ENCODE data around the gene ATAD2B. TPM values are rescaled to one million over a fixed set of nuclear protein-coding genes. Genes with fewer than 3 reads are reported as not detected.
A peak's percentile ranks its signal among the peaks of the same experiment; 100 is the strongest.

ATAD2B gene
- total RNA-seq, 4 donors from 2014 or later, result 41.9 to 71.0 (median 53.1) TPM

DNA sequence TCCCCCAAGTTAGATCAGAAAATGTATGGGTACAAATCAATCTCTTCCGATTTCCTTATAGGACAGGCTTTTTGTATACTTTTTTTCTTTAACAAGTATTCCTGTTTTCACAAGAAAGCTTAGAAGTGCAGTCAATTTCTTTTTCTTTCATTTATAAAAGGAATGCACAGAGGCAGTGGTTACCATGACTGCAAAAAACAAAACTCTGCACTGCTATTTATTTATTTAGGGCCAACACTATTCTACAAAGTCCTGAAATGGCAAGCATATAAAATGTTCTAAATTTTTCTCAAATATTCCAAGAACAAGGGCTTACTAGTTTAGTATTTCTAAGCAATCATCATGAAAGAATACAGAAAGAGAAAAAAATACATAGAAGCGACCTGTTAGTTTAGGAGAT, 22.2 kb downstream of the ATAD2B start:
- H3K4me1 ChIP-seq, result peaks cover 0 to 36% (median 2%) of the 10 kb centered on the region in 4 donors
- DNase-seq, result no peak
- H3K36me3 ChIP-seq, result no peaks in the 10 kb centered on the region
- H3K4me3 ChIP-seq, result no peak overlapping the region
- no peak overlapping the region for H3K27ac ChIP-seq
- TF ChIP-seq, protein P1, sequence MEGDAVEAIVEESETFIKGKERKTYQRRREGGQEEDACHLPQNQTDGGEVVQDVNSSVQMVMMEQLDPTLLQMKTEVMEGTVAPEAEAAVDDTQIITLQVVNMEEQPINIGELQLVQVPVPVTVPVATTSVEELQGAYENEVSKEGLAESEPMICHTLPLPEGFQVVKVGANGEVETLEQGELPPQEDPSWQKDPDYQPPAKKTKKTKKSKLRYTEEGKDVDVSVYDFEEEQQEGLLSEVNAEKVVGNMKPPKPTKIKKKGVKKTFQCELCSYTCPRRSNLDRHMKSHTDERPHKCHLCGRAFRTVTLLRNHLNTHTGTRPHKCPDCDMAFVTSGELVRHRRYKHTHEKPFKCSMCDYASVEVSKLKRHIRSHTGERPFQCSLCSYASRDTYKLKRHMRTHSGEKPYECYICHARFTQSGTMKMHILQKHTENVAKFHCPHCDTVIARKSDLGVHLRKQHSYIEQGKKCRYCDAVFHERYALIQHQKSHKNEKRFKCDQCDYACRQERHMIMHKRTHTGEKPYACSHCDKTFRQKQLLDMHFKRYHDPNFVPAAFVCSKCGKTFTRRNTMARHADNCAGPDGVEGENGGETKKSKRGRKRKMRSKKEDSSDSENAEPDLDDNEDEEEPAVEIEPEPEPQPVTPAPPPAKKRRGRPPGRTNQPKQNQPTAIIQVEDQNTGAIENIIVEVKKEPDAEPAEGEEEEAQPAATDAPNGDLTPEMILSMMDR (IDR thresholded peaks at IDR 0.05), result no peak
- TF ChIP-seq POLR2A (IDR thresholded peaks at IDR 0.05), result no peak
- no peaks in the 10 kb centered on the region for H3K27me3 ChIP-seq
- no peaks in the 10 kb centered on the region for H3K9me3 ChIP-seq

DNA sequence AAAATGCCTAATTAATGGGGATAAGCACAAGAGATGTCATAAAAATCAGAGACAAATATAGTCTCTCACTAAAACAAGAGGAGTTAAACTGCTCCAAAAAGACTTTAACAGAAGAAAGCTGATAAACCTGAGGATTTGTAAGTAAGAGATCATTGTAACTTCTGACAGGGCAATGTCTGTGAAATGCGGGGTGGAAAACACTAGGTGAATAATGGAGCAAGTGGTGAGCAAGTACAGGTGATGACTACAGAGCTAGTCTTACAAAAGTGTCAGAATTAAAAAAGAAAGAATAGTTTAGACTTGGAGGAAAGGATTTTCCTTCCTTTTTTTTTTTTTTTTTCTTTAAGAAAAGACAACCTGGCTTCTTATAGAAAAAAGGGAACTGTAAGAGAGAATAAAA, 22.7 kb downstream of the ATAD2B start:
- DNase-seq, result no peak
- H3K4me3 ChIP-seq, result no peak overlapping the region
- TF ChIP-seq, protein P1 (IDR thresholded peaks at IDR 0.05), result no peak
- TF ChIP-seq POLR2A (IDR thresholded peaks at IDR 0.05), result no peak
- H3K9me3 ChIP-seq, result no peaks in the 10 kb centered on the region
- H3K4me1 ChIP-seq, result peaks cover 0 to 36% (median 2%) of the 10 kb centered on the region in 4 donors
- H3K36me3 ChIP-seq, result no peaks in the 10 kb centered on the region
- no peaks in the 10 kb centered on the region for H3K27me3 ChIP-seq
- no peak overlapping the region for H3K27ac ChIP-seq

DNA sequence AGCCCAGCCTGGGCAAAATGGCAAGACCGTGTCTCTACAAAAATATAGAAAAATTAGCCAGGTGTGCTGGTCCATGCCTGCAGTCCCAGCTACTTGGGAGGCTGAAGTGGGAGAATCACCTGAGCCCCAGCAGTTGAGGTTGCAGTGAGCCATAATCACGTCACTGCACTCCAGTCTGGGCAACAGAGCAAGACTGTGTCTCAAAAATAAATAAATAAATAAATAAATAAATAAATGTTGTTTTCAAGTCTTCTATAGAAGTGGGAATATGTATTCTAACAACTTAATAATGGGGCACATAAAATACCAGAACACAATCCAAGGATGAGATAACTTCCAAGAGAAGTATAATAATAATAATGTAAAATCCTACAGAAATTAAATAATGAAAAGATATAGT, 23.9 kb downstream of the ATAD2B start:
- no peak overlapping the region for H3K4me3 ChIP-seq
- H3K27me3 ChIP-seq, result no peaks in the 10 kb centered on the region
- H3K4me1 ChIP-seq, result peaks cover 0 to 36% (median 2%) of the 10 kb centered on the region in 4 donors
- no peaks in the 10 kb centered on the region for H3K9me3 ChIP-seq
- no peaks in the 10 kb centered on the region for H3K36me3 ChIP-seq
- H3K27ac ChIP-seq, result no peak overlapping the region
- DNase-seq, result no peak
- no peak for TF ChIP-seq POLR2A (IDR thresholded peaks at IDR 0.05)
- TF ChIP-seq, protein P1 (IDR thresholded peaks at IDR 0.05), result no peak

DNA sequence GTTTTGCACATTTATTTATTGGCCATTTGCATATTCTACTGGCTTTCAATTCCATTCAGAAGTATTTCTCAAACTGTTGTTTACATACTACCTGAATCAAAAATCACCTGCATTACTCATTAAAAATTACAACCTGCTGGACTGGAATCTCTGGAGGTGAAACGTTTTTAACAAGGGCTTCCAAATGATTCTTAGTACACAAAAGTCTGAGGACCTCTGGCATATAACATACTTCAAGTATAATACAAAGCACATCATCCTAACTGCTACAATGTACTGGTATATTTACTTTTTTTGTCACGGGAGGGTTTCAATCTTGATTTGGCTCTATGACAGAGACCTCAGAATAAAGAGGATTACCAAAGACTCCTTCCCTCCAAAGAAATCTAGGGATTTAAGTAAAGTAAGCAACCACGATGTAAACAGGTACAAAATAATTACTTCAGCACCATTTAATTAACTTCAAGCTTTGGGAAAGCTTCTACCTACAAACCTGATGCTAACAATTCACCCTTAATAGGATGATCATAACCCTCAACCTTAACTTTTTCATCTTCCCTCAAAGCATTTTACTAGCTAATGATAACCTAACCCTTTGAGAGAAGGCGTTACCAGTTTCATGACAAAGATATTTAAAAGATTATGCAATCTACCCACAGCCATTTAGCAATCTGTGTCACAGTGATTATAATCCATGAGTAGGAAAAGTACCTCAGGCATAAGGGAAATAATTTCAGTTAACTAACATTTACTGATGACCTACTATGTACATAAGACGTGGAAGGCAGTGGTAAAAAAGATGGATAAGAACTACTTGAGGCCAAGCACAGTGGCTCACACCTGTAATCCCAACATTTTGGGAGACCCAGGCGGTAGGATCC, 24.7 kb downstream of the ATAD2B start:
- H3K4me3 ChIP-seq, result no peak overlapping the region
- H3K36me3 ChIP-seq, result no peaks in the 10 kb centered on the region
- TF ChIP-seq, protein P1 (IDR thresholded peaks at IDR 0.05), result no peak
- no peak for TF ChIP-seq POLR2A (IDR thresholded peaks at IDR 0.05)
- H3K27ac ChIP-seq, result no peak overlapping the region
- peaks cover 0 to 36% (median 2%) of the 10 kb centered on the region in 4 donors for H3K4me1 ChIP-seq
- no peak for DNase-seq
- no peaks in the 10 kb centered on the region for H3K9me3 ChIP-seq
- no peaks in the 10 kb centered on the region for H3K27me3 ChIP-seq

DNA sequence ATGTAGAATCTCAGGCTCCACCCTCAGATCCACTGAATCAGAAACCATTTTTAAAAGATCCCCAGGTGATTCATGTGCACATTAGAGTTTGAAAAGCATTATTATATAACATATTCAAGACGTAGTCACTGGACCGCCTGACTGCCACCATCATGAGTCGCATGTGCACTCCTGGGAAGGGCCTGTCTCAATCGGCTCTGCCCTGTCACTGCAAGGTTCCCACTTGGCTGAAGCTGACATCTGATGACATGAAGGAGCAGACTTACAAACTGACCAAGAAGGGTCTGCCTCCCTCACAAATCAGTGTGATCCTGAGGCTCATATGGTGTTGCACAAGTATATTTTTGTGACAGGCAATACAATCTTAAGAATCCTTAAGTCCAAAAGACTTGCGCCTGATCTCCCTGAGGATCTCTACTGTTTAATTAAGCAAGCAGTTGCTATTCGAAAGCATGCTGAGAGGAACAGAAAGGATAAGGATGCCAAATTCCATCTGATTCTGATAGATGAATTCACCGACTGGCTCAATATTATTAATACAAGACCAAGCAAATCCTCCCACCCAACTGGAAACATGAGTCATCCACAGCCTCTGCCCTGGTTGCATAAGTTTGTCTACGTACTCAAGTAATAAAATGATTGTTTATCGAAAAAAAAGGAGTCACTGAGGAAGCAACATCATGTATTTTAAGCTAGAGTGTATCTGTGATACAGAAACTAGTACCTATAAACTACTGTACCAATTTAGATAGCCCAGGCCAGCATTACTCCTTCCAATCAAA, 26.2 kb downstream of the ATAD2B start:
- peak in 1 of 3 donors; percentile 59 for DNase-seq
- Histone ChIP-seq H3K36me3 (no peaks in the 10 kb centered on the region), H3K27ac (peak overlapping the region in 3 of 4 donors; percentile 11 to 66 (median 52)), H3K4me1 (peaks cover 0 to 36% (median 2%) of the 10 kb centered on the region in 4 donors), H3K4me3 (no peak overlapping the region), H3K9me3 (no peaks in the 10 kb centered on the region), H3K27me3 (no peaks in the 10 kb centered on the region)
- TF ChIP-seq, protein P1 (IDR thresholded peaks at IDR 0.05), result no peak
- no peak for TF ChIP-seq POLR2A (IDR thresholded peaks at IDR 0.05)
